D721Med (cell line): ENCODE measurements around the gene CDK15.

Source experiments
- DNase-seq: peaks from one replicate; pipeline ENCODE4 v3.0.0; 2011; ENCODE audit warnings: low spot score; ENCODE audit not compliant: insufficient read length
- FAIRE-seq: peaks from 2 replicates; lab custom pipeline; 2011; peaks lifted over from hg19 to GRCh38; lab: Jason Lieb, UNC
- TF ChIP-seq, protein P1 (sequence below): IDR thresholded peaks from 2 replicates; pipeline ENCODE4 v1.5.1; 2012; ENCODE audit warnings: mild to moderate bottlenecking, control low read depth; ENCODE audit not compliant: insufficient read depth; ENCODE audit errors: missing control alignments

Gene CDK15

DNA sequence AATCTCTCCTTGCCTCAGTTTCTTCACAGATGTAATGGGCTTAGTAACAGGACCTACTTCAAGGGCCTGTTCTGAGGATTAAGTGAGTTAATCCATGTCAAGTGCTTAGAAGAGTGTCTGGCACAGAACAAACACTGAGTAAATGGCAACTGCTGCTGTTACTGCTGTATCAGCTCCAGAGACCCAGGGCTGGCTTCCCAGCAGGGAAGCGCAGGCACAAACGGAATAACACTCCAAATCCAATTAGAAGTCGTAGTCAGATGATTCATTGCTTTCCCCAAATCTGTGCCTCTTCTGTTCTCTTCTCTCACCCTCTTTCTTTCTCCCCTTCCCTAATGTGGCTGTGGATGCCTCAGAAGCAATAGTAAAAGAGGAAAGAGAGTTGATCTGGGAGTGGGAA is 126.2 kb downstream of the CDK15 start:
- DNase-seq (peak; percentile 39), FAIRE-seq (peak; percentile 88)
- TF ChIP-seq, protein P1, sequence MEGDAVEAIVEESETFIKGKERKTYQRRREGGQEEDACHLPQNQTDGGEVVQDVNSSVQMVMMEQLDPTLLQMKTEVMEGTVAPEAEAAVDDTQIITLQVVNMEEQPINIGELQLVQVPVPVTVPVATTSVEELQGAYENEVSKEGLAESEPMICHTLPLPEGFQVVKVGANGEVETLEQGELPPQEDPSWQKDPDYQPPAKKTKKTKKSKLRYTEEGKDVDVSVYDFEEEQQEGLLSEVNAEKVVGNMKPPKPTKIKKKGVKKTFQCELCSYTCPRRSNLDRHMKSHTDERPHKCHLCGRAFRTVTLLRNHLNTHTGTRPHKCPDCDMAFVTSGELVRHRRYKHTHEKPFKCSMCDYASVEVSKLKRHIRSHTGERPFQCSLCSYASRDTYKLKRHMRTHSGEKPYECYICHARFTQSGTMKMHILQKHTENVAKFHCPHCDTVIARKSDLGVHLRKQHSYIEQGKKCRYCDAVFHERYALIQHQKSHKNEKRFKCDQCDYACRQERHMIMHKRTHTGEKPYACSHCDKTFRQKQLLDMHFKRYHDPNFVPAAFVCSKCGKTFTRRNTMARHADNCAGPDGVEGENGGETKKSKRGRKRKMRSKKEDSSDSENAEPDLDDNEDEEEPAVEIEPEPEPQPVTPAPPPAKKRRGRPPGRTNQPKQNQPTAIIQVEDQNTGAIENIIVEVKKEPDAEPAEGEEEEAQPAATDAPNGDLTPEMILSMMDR = no peak

DNA sequence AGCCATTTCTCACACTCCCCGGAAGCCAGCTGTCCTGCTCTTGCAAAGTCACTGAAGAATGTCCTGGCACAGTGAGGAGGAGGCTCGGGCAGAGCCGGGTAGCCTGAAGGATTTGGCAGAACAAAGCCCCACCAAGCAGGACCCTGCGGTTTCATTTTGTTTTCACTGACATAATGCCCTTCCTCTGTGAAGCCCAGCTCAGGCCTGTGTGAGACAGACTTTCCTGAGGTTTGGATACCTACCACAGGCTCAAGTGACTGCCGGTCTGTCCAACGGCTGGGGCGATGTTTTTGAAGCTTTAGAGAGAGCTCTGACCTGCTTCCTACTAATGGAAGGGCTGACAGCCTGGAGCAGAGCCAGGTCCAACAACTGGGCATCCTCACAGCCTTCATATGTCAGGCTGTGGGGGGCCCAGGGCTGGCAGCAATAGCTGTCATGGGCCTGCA is 127.5 kb downstream of the CDK15 start:
- no peak for FAIRE-seq
- TF ChIP-seq, protein P1 = no peak
- DNase-seq = no peak

DNA sequence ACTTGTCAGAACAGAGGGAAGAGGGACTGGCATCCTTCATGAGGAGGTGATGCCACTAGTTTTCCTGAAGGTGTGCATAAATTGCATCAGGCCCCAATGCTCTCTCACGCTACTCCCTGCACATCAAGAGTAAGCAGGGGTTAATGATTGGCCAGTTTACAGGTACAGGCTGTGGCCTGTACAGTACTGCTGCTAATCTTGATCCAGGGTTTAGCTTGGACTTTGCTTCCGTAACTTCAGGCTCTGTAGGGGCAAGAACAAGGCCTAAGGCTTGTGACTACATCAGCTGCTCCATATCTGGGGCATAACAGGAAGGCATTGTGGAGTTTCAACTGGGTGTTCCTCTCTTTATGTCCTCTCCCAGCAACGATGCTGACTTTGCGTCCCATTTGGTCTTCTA is 130.5 kb downstream of the CDK15 start:
- TF ChIP-seq, protein P1 = no peak
- no peak for DNase-seq
- no peak for FAIRE-seq

DNA sequence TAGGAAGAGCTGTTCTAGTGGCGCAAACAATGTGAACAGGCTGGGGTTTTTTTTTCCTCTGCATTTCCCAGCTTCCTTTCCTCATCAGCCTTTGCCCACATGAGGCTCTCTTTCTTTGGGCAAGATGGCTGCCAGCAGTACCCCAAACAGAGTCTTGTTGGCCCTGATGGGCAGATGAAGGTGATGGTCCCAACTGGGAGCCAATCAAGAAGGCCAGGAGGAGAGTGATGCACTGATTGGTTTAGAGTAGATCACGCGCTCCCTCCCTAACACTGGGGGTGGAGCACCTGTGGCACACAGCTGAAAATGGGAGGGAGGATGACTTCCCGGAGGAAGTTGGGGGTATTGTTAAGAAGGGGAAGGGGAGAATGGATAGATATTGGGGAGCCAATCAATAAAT is 131.0 kb downstream of the CDK15 start:
- no peak for FAIRE-seq
- DNase-seq = no peak
- TF ChIP-seq, protein P1 = no peak

DNA sequence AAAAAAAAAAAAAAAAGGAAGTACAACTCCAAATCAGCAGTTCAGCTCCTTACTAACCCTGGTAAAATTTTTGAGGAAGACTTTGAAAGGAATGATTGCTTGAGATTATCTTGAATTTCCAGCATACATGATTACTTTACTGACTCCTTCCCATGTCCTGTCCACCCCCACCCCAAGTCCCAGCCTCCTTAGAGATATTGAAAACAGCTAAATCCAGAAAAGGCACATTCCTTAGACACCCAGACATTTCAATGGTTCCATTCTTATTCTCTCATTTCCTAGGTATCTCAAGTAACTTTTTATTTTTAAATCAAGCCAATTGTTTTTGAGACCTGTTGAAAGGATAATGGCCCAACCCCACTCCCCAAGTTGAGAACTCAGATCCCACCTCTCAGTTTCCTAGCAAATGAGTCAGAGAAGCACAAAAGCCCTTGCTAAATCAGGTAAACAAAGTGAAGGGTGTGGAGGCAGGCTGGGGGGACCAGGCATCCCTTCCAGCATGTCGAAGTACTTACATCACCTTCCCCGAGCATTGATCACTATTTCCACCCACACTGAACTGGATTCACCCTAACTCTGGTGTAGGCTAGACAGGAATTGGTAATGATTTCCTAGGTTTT is 131.9 kb downstream of the CDK15 start:
- DNase-seq = no peak
- FAIRE-seq = no peak
- TF ChIP-seq, protein P1 = no peak

DNA sequence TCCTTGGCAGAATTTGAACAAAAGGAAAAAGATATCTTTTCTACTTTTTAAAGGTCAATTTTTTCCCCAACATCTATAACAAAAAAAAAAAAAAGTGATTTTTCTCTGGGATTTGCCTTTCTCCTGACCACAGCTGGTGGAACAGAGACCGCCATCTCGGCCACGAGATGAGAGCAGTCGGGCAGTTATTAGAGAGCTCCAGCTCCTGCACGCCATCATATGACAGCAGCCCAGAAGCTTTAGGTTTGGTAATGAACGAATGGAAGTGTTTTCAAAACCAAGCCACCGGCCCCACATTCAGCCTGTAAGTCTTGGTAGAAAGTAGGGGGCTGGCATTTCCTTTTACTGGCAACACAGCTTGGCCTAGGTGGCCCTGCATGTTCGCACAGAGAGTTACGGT is 132.4 kb downstream of the CDK15 start:
- no peak for DNase-seq
- FAIRE-seq = no peak
- TF ChIP-seq, protein P1 = no peak

DNA sequence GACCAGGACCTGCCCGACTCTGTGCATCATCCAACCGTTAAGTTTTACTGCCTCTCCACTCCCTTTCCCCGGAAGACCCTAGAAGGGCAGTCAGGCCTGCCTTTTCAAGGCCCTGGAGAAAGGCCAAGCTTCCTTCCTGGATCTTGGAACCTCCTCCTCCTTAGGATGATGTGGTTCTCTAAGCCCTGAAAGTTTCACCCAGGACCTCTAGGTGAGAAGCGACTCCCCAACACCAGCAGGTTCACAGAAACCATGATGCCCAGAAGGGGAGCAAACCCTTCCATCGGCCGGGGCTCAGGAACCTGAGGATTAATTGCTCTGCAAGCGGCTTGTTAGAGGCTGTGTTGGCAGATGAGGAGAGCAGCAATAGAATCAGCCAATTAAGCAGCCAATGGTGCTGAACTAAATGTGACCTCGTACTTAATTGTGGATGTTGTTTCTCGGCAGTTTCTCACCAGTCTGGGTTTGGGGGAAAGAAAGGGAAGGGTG is 133.2 kb downstream of the CDK15 start:
- no peak for DNase-seq
- TF ChIP-seq, protein P1 = no peak
- FAIRE-seq = no peak
